Caco-2 (cell line): Measurements from ENCODE around the gene RBM20. TPM values are rescaled to one million over a fixed set of nuclear protein-coding genes. Genes with fewer than 3 reads are reported as not detected.

ENCODE experiments used
- BruUV-seq: library from RNA; stranded (reverse); fragments of 400-500 nt; replicated peaks from 2 replicates; lab custom pipeline; 2021; lab: Mats Ljungman, UMichigan
- CTCF ChIA-PET: fragments of 300-600 bp; sonication (Branson Sonifier 250); formaldehyde crosslinking; loops from one replicate; lab custom pipeline; 2022; ENCODE audit warnings: antibody characterized with exemption; lab: Charles Lee
- POLR2A ChIA-PET: fragments of 300-600 bp; sonication (Branson Sonifier 250); formaldehyde crosslinking; loops from one replicate; lab custom pipeline; 2022; ENCODE audit warnings: antibody characterized with exemption; lab: Charles Lee
- DNase-seq, 2 experiments: peaks; one replicate each; pipeline versions ENCODE4 v3.0.0 to v3.0.0-alpha.2; 2020 to 2022
- H3K27me3 ChIP-seq: replicated peaks from 2 replicates; pipeline ENCODE4 v1.6.0; 2011; ENCODE audit warnings: low read length; ENCODE audit not compliant: control insufficient read depth, insufficient read depth
- H3K36me3 ChIP-seq: 2 replicates; pipeline ENCODE4 v1.5.1; 2011; ENCODE audit warnings: low read length; ENCODE audit not compliant: control insufficient read depth, insufficient read depth
- H3K4me1 ChIP-seq: fragments of 250-450 bp; sonication (Bioruptor Pico); 2 replicates; pipeline ENCODE4 v1.5.1; 2020; ENCODE audit warnings: mild to moderate bottlenecking
- H3K4me3 ChIP-seq: 2 replicates; pipeline ENCODE4 v1.5.1; 2011; ENCODE audit warnings: low read depth, mild to moderate bottlenecking, control low read depth, low read length
- H3K9me3 ChIP-seq: fragments of 250-450 bp; sonication (Bioruptor Pico); 2 replicates; pipeline ENCODE4 v1.5.1; 2020; ENCODE audit warnings: mild to moderate bottlenecking, moderate library complexity
- H3K27ac Mint-ChIP-seq: one replicate; pipeline ENCODE4 v1.8.0; 2022; ENCODE audit warnings: mixed read lengths; ENCODE audit not compliant: unreplicated experiment
- H3K27me3 Mint-ChIP-seq: one replicate; pipeline ENCODE4 v1.8.0; 2022; ENCODE audit warnings: mixed read lengths; ENCODE audit not compliant: insufficient read depth, unreplicated experiment
- H3K36me3 Mint-ChIP-seq: one replicate; pipeline ENCODE4 v1.8.0; 2022; ENCODE audit warnings: mild to moderate bottlenecking, mixed read lengths; ENCODE audit not compliant: insufficient read depth, unreplicated experiment
- H3K4me1 Mint-ChIP-seq: one replicate; pipeline ENCODE4 v1.8.0; 2022; ENCODE audit warnings: low read depth, mixed read lengths; ENCODE audit not compliant: unreplicated experiment
- H3K4me3 Mint-ChIP-seq: one replicate; pipeline ENCODE4 v1.8.0; 2022; ENCODE audit warnings: mild to moderate bottlenecking, moderate library complexity, mixed read lengths; ENCODE audit not compliant: unreplicated experiment
- H3K9me3 Mint-ChIP-seq: one replicate; pipeline ENCODE4 v1.8.0; 2022; ENCODE audit warnings: mixed read lengths; ENCODE audit not compliant: unreplicated experiment
- intact Hi-C: fragments of 100-400 bp; cut with micrococcal nuclease; formaldehyde crosslinking; loops from one replicate; pipeline ENCODE4 v1.10.0; 2022; ENCODE audit not compliant: unreplicated experiment
- total RNA-seq: library from RNA; stranded (reverse); gene quantifications from 2 replicates; pipeline ENCODE4 v1.2.3, GENCODE V29; 2022
- TF ChIP-seq, protein P1 (sequence below), 2 experiments: fragments of 200-600 bp in 1 of 2; IDR thresholded peaks; 1 replicate in 1 of 2; 2 replicates in 1 of 2; pipeline versions ENCODE4 v1.5.1 to v1.8.0; 2011 to 2022; ENCODE audit warnings: antibody characterized with exemption in 1 of 2, control low read depth in 1 of 2, inconsistent platforms in 1 of 2, low read depth in 1 of 2, low read length in 1 of 2, mild to moderate bottlenecking in 1 of 2, moderate library complexity in 1 of 2; ENCODE audit not compliant: insufficient read depth in 1 of 2, severe bottlenecking in 1 of 2, unreplicated experiment in 1 of 2

Gene RBM20
- total RNA-seq, 1 experiment from 2014 or later: 0.36 TPM

DNA sequence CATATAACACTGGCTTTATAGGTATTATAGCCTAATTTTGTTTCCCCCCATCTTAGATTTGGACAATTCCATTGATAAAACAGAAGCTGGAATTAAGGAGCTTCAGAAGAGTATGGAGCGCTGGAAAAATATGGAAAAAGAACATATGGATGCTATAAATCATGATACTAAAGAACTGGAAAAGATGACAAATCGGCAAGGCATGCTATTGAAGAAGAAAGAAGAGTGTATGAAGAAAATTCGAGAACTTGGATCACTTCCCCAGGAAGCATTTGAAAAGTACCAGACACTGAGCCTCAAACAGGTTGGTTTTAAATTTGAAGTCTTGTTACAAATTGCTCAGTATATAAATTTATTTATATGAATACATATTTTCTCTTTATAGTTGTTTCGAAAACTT is 42.6 kb upstream of the RBM20 start:
- H3K27me3 Mint-ChIP-seq: no peaks in the 10 kb centered on the region
- no peaks in the 10 kb centered on the region for H3K4me1 ChIP-seq
- no peaks in the 10 kb centered on the region for H3K9me3 Mint-ChIP-seq
- POLR2A ChIA-PET: no interaction called here
- no peak for DNase-seq
- H3K36me3 ChIP-seq: no peaks in the 10 kb centered on the region
- no peak overlapping the region for H3K4me3 ChIP-seq
- TF ChIP-seq, protein P1, sequence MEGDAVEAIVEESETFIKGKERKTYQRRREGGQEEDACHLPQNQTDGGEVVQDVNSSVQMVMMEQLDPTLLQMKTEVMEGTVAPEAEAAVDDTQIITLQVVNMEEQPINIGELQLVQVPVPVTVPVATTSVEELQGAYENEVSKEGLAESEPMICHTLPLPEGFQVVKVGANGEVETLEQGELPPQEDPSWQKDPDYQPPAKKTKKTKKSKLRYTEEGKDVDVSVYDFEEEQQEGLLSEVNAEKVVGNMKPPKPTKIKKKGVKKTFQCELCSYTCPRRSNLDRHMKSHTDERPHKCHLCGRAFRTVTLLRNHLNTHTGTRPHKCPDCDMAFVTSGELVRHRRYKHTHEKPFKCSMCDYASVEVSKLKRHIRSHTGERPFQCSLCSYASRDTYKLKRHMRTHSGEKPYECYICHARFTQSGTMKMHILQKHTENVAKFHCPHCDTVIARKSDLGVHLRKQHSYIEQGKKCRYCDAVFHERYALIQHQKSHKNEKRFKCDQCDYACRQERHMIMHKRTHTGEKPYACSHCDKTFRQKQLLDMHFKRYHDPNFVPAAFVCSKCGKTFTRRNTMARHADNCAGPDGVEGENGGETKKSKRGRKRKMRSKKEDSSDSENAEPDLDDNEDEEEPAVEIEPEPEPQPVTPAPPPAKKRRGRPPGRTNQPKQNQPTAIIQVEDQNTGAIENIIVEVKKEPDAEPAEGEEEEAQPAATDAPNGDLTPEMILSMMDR (IDR thresholded peaks at IDR 0.05; ENCODE audit: insufficient read depth in 1 of 2, low read depth in 1 of 2, low read length in 1 of 2, severe bottlenecking in 1 of 2, unreplicated experiment in 1 of 2): no peak
- H3K9me3 ChIP-seq: no peaks in the 10 kb centered on the region
- H3K4me3 Mint-ChIP-seq: no peak overlapping the region
- no peak overlapping the region for H3K27ac Mint-ChIP-seq
- CTCF ChIA-PET: no interaction called here
- H3K27me3 ChIP-seq: no peaks in the 10 kb centered on the region
- no TSS peak for BruUV-seq
- H3K36me3 Mint-ChIP-seq: peaks cover 79% of the 10 kb centered on the region
- intact Hi-C loops: loop anchor here (5.0 kb wide), 1 partner anchor 34 kb away; the partner anchor contains the start of gene SMC3
- no peaks in the 10 kb centered on the region for H3K4me1 Mint-ChIP-seq

DNA sequence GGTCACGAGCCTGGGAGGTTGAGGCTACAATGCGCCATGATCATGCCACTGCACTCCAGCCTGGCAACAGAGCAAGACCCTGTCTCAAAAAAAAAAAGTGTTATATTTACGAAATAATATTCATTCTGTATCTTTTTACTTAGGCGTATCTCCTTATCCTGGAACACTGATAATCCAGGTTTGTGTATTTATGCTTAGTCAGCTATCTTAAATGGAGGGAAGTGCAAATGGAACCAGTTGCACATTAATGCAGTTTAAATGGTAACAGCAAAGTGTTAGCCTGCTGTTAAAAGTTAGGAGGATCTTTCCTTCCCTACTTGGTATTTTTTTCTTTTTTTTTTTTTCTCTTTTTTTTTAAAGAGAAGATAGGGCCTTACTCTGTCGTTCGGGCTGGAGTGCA is 36.0 kb upstream of the RBM20 start:
- TF ChIP-seq, protein P1 (IDR thresholded peaks at IDR 0.05; ENCODE audit: insufficient read depth in 1 of 2, low read depth in 1 of 2, low read length in 1 of 2, severe bottlenecking in 1 of 2, unreplicated experiment in 1 of 2): no peak
- Histone ChIP-seq H3K4me3 (no peak overlapping the region), H3K27me3 (no peaks in the 10 kb centered on the region), H3K9me3 (no peaks in the 10 kb centered on the region), H3K4me1 (no peaks in the 10 kb centered on the region), H3K36me3 (no peaks in the 10 kb centered on the region)
- BruUV-seq: no TSS peak
- H3K27ac Mint-ChIP-seq: no peak overlapping the region
- peaks cover 6% of the 10 kb centered on the region for H3K4me1 Mint-ChIP-seq
- DNase-seq: no peak
- intact Hi-C loops: no loop called here
- no peaks in the 10 kb centered on the region for H3K27me3 Mint-ChIP-seq
- H3K4me3 Mint-ChIP-seq: no peak overlapping the region
- ChIA-PET CTCF (no interaction called here), POLR2A (no interaction called here)
- no peaks in the 10 kb centered on the region for H3K9me3 Mint-ChIP-seq
- H3K36me3 Mint-ChIP-seq: peaks cover 31% of the 10 kb centered on the region

DNA sequence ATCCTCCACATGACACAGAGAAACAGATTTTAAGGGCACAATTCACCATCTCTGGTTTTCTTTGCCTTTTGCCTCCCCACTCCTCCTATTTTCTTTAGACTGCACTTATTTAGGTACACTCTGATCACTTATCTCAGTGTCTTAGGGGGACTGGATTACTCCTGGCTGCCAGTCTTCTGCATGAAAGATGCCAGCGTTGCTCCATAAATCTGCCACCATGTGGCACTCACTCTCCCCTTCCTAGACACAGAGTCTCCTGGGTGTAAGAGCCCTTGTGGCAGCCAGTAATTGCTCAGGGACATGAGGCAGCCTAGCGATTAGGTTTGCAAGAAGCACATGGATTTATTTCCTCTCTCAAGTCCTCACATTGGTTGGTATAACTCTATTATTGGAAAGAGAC is 34.5 kb upstream of the RBM20 start:
- POLR2A ChIA-PET: no interaction called here
- Mint-ChIP-seq H3K27me3 (no peaks in the 10 kb centered on the region), H3K27ac (no peak overlapping the region), H3K36me3 (peaks cover 21% of the 10 kb centered on the region), H3K9me3 (no peaks in the 10 kb centered on the region), H3K4me3 (no peak overlapping the region), H3K4me1 (peaks cover 6% of the 10 kb centered on the region)
- no TSS peak for BruUV-seq
- no peak overlapping the region for H3K4me3 ChIP-seq
- no peaks in the 10 kb centered on the region for H3K4me1 ChIP-seq
- CTCF ChIA-PET: no interaction called here
- TF ChIP-seq, protein P1 (IDR thresholded peaks at IDR 0.05; ENCODE audit: insufficient read depth in 1 of 2, low read depth in 1 of 2, low read length in 1 of 2, severe bottlenecking in 1 of 2, unreplicated experiment in 1 of 2): no peak
- intact Hi-C loops: loop anchor here (1.0 to 5.0 kb wide), 6 partner anchors 32 to 283 kb away; no protein-coding TSS in a partner anchor
- no peaks in the 10 kb centered on the region for H3K36me3 ChIP-seq
- no peak for DNase-seq
- H3K9me3 ChIP-seq: no peaks in the 10 kb centered on the region
- H3K27me3 ChIP-seq: no peaks in the 10 kb centered on the region
